ENCODE results near the gene PISD.

- TF ChIP-seq TCF4 (CRISPR knock-in tag; IDR thresholded peaks at IDR 0.05; ENCODE audit: borderline replicate concordance) (no peak), BACH2 (CRISPR knock-in tag; IDR thresholded peaks at IDR 0.05; ENCODE audit: borderline replicate concordance) (no peak), ARNTL (CRISPR knock-in tag; IDR thresholded peaks at IDR 0.05; ENCODE audit: borderline replicate concordance, low read depth) (no peak), GLIS3 (CRISPR knock-in tag; IDR thresholded peaks at IDR 0.05) (no peak), CREB5 (CRISPR knock-in tag; IDR thresholded peaks at IDR 0.05; ENCODE audit: low read depth) (no peak), OSR1 (CRISPR knock-in tag; IDR thresholded peaks at IDR 0.05) (no peak), ESRRG (CRISPR knock-in tag; IDR thresholded peaks at IDR 0.05) (no peak), ZC3H10 (CRISPR knock-in tag; IDR thresholded peaks at IDR 0.05) (no peak), RARB (CRISPR knock-in tag; IDR thresholded peaks at IDR 0.05) (no peak), ZFP3 (CRISPR knock-in tag; IDR thresholded peaks at IDR 0.05) (no peak)
- TF ChIP-seq, protein P1, sequence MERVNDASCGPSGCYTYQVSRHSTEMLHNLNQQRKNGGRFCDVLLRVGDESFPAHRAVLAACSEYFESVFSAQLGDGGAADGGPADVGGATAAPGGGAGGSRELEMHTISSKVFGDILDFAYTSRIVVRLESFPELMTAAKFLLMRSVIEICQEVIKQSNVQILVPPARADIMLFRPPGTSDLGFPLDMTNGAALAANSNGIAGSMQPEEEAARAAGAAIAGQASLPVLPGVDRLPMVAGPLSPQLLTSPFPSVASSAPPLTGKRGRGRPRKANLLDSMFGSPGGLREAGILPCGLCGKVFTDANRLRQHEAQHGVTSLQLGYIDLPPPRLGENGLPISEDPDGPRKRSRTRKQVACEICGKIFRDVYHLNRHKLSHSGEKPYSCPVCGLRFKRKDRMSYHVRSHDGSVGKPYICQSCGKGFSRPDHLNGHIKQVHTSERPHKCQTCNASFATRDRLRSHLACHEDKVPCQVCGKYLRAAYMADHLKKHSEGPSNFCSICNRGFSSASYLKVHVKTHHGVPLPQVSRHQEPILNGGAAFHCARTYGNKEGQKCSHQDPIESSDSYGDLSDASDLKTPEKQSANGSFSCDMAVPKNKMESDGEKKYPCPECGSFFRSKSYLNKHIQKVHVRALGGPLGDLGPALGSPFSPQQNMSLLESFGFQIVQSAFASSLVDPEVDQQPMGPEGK (CRISPR knock-in tag; IDR thresholded peaks at IDR 0.05; ENCODE audit: borderline replicate concordance), result no peak
- TF ChIP-seq, protein P2, sequence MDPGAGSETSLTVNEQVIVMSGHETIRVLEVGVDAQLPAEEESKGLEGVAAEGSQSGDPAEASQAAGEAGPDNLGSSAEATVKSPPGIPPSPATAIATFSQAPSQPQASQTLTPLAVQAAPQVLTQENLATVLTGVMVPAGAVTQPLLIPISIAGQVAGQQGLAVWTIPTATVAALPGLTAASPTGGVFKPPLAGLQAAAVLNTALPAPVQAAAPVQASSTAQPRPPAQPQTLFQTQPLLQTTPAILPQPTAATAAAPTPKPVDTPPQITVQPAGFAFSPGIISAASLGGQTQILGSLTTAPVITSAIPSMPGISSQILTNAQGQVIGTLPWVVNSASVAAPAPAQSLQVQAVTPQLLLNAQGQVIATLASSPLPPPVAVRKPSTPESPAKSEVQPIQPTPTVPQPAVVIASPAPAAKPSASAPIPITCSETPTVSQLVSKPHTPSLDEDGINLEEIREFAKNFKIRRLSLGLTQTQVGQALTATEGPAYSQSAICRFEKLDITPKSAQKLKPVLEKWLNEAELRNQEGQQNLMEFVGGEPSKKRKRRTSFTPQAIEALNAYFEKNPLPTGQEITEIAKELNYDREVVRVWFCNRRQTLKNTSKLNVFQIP (CRISPR knock-in tag; IDR thresholded peaks at IDR 0.05; ENCODE audit: borderline replicate concordance, low read depth), result no peak
Measured at GRCh38 chr22:31680861-31681341, 18.9 kb upstream of the PISD start.

Data from SK-N-SH treated with all-trans-retinoic acid at 6 μM for 48 hours (cell line).